GM12872 (cell line): ENCODE measurements around the gene MLLT10.

ENCODE experiments used
- CTCF ChIP-seq: IDR thresholded peaks from 3 replicates; pipeline ENCODE4 v1.5.1; 2011; ENCODE audit warnings: low read depth, mild to moderate bottlenecking, low read length, moderate library complexity; ENCODE audit not compliant: insufficient read depth

The MLLT10 gene

GRCh38 chr10:21668831-21669230, 134.8 kb downstream of the MLLT10 start:
- no peak for TF ChIP-seq CTCF

GRCh38 chr10:21670391-21670790, 136.4 kb downstream of the MLLT10 start:
- TF ChIP-seq CTCF, result no peak

- no peak for TF ChIP-seq CTCF
These were observed 139.6 kb downstream of the MLLT10 start for GRCh38 chr10:21673668-21674067.

- TF ChIP-seq CTCF, result peak; percentile 83
These were observed 141.2 kb downstream of the MLLT10 start for GRCh38 chr10:21675157-21675796.

- no peak for TF ChIP-seq CTCF
These were observed 143.5 kb downstream of the MLLT10 start for GRCh38 chr10:21677551-21677950.

- TF ChIP-seq CTCF, result no peak
These were observed 147.1 kb downstream of the MLLT10 start for GRCh38 chr10:21681156-21681555.

- TF ChIP-seq CTCF, result no peak
These were observed 153.4 kb downstream of the MLLT10 start for GRCh38 chr10:21687266-21688008.
